ENCODE measurements around the gene NUDT4.

- TF ChIP-seq CTCF (IDR thresholded peaks at IDR 0.05) (no peak), POLR2AphosphoS5 (IDR thresholded peaks at IDR 0.05) (no peak), POLR2A (IDR thresholded peaks at IDR 0.05) (no peak)
These were observed 9.0 kb upstream of the NUDT4 start for GRCh38 chr12:93368766-93369165.

All from prostate gland (tissue), 2 donors.